ENCODE results near the gene MAPK1.

MAPK1 gene

DNA sequence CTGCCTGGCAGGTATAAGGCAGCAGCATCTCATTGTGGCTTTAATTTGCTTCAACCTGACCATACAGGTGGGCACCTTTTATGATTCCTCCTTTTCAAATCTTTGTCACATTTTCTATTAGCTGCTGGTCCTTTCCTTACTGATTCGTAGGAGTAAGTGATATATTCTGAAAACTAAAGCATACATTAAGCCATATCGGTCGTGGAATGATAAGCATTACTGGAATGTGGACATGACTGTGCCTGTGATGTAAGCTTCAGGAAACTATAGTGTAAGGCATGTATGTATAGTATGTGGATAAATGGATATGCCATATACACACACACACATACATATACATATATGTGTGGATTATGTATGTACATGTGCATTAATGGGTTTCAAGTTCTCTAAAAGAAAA lies 152.7 kb downstream of the MAPK1 start:
- TF ChIP-seq, protein P1, sequence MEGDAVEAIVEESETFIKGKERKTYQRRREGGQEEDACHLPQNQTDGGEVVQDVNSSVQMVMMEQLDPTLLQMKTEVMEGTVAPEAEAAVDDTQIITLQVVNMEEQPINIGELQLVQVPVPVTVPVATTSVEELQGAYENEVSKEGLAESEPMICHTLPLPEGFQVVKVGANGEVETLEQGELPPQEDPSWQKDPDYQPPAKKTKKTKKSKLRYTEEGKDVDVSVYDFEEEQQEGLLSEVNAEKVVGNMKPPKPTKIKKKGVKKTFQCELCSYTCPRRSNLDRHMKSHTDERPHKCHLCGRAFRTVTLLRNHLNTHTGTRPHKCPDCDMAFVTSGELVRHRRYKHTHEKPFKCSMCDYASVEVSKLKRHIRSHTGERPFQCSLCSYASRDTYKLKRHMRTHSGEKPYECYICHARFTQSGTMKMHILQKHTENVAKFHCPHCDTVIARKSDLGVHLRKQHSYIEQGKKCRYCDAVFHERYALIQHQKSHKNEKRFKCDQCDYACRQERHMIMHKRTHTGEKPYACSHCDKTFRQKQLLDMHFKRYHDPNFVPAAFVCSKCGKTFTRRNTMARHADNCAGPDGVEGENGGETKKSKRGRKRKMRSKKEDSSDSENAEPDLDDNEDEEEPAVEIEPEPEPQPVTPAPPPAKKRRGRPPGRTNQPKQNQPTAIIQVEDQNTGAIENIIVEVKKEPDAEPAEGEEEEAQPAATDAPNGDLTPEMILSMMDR (IDR thresholded peaks at IDR 0.05; ENCODE audit: insufficient read depth, low read length, poor library complexity, severe bottlenecking): no peak
- TF ChIP-seq EZH2phosphoT487 (conservative IDR thresholded peaks at IDR 0.05; ENCODE audit: low read length): no peak
- no peak overlapping the region for H3K27ac ChIP-seq (ENCODE audit: low read depth, low read length)

DNA sequence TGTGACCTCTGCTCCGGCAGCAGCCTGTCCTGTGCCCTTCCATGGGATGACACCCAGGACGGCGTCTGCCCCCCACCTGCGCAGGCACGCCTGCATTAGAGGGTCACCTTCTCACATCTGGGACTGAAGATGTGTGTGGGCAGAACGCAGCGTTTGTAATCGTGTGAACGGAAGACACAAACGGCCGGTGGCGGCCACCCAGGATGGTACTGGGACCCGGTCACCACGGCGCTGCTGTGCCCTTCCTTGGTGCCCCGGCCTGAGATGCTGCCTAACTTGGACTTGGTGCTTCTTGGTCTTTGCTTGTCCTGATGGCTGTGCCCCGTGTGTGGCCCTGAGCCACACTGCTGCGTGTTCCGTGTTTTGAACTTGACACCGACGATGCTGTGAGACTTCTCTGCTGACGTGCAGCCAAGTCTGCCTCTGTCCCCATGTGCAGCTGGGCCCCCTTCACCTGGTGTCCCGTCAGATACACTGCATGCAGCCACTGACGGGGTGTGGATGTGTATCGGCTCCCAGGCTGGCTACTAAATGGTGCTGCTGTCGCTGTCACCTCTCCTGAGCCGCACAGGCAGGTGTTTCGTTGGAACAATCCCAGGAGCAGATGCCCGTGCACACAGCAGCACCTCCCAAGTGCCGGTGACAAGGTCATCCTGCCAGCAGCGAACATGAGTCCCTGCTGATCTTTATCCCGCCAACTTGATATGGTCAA lies 153.2 kb downstream of the MAPK1 start:
- TF ChIP-seq, protein P1 (IDR thresholded peaks at IDR 0.05; ENCODE audit: insufficient read depth, low read length, poor library complexity, severe bottlenecking): no peak
- TF ChIP-seq EZH2phosphoT487 (conservative IDR thresholded peaks at IDR 0.05; ENCODE audit: low read length): no peak
- H2AFZ ChIP-seq (ENCODE audit: low read depth, low read length, severe bottlenecking): no peak overlapping the region

More for the DNA sequence above, 152.7 kb downstream of the MAPK1 start:
- Histone ChIP-seq H3K4me2 (ENCODE audit: low read depth, low read length, poor library complexity, severe bottlenecking) (no peak overlapping the region), H3K4me3 (ENCODE audit: insufficient read depth, low read length, poor library complexity, severe bottlenecking) (no peak overlapping the region), H3K27me3 (ENCODE audit: low read length) (no peaks in the 10 kb centered on the region), H3K36me3 (ENCODE audit: low read length) (no peaks in the 10 kb centered on the region), H2AFZ (ENCODE audit: low read depth, low read length, severe bottlenecking) (no peak overlapping the region), H3K79me2 (ENCODE audit: insufficient read depth, low read length) (no peaks in the 10 kb centered on the region), H3F3A (ENCODE audit: insufficient read depth) (no peaks in the 10 kb centered on the region), H3K9me2 (replicated peaks; ENCODE audit: insufficient read depth, low read length) (no peaks in the 10 kb centered on the region), H3K9ac (ENCODE audit: low read length) (no peak overlapping the region), H4K20me1 (ENCODE audit: low read depth, low read length) (no peaks in the 10 kb centered on the region), H3K9me3 (ENCODE audit: insufficient read depth, low read length) (no peaks in the 10 kb centered on the region)

DNA sequence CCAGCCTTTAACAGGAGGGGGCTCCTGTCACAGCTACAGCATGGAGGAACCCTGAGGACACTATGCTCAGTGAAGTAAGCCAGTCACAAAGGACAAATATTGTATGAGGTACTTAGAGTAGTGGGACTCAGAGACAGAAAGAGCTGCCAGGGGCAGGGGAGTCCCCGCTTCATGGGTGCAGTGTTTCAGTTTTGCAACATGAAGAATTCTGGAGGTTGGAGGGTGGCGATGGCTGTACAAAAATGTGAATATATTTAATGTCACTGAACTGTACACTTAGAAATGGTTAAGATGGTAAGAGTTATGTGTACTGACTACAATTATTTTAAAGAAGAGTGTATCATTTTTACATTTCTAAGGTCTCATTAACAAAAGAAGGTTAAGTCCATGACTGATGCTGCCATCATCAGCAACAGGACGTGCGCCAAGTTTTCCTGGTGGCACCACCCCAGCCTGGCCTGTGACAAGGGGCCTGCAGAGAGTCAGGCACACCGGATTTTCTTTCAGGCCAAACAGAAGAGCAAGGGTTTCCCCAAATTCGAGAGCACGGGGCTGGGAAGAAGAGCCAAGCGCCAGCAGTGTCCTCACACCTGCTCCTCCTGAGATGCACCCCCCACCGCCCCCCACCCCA lies 153.9 kb downstream of the MAPK1 start:
- Histone ChIP-seq H3K9me2 (replicated peaks; ENCODE audit: insufficient read depth, low read length) (no peaks in the 10 kb centered on the region), H3K9me3 (ENCODE audit: insufficient read depth, low read length) (no peaks in the 10 kb centered on the region), H4K20me1 (ENCODE audit: low read depth, low read length) (no peaks in the 10 kb centered on the region), H3K4me2 (ENCODE audit: low read depth, low read length, poor library complexity, severe bottlenecking) (no peak overlapping the region), H3K9ac (ENCODE audit: low read length) (no peak overlapping the region), H3K4me3 (ENCODE audit: insufficient read depth, low read length, poor library complexity, severe bottlenecking) (no peak overlapping the region), H3K79me2 (ENCODE audit: insufficient read depth, low read length) (no peaks in the 10 kb centered on the region), H3F3A (ENCODE audit: insufficient read depth) (no peaks in the 10 kb centered on the region), H3K27me3 (ENCODE audit: low read length) (no peaks in the 10 kb centered on the region), H3K36me3 (ENCODE audit: low read length) (no peaks in the 10 kb centered on the region), H3K27ac (ENCODE audit: low read depth, low read length) (no peak overlapping the region), H2AFZ (ENCODE audit: low read depth, low read length, severe bottlenecking) (no peak overlapping the region)
- no peak for TF ChIP-seq EZH2phosphoT487 (conservative IDR thresholded peaks at IDR 0.05; ENCODE audit: low read length)
- TF ChIP-seq, protein P1 (IDR thresholded peaks at IDR 0.05; ENCODE audit: insufficient read depth, low read length, poor library complexity, severe bottlenecking): no peak

More for the DNA sequence above, 153.2 kb downstream of the MAPK1 start:
- Histone ChIP-seq H3K27ac (ENCODE audit: low read depth, low read length) (no peak overlapping the region), H3K9me3 (ENCODE audit: insufficient read depth, low read length) (no peaks in the 10 kb centered on the region), H3K9ac (ENCODE audit: low read length) (no peak overlapping the region), H3K4me3 (ENCODE audit: insufficient read depth, low read length, poor library complexity, severe bottlenecking) (no peak overlapping the region), H4K20me1 (ENCODE audit: low read depth, low read length) (no peaks in the 10 kb centered on the region), H3K4me2 (ENCODE audit: low read depth, low read length, poor library complexity, severe bottlenecking) (no peak overlapping the region), H3K36me3 (ENCODE audit: low read length) (no peaks in the 10 kb centered on the region), H3F3A (ENCODE audit: insufficient read depth) (no peaks in the 10 kb centered on the region), H3K27me3 (ENCODE audit: low read length) (no peaks in the 10 kb centered on the region), H3K9me2 (replicated peaks; ENCODE audit: insufficient read depth, low read length) (no peaks in the 10 kb centered on the region), H3K79me2 (ENCODE audit: insufficient read depth, low read length) (no peaks in the 10 kb centered on the region)
